ENCODE results near the gene MEX3D. TPM values are rescaled to one million over a fixed set of nuclear protein-coding genes. Genes with fewer than 3 reads are reported as not detected.

The MEX3D gene
- polyA plus RNA-seq, 2 of the 4 experiments (the other 2 are of a cell fraction), result 2.1 to 7.1 TPM

- FAIRE-seq, result no peak
- no peak overlapping the region for H3K4me3 ChIP-seq
- H3K4me2 ChIP-seq, result no peak overlapping the region
- ChIA-PET POLR2A (no interaction called here), CTCF (interaction anchor here (2.1 kb wide), 1 partner anchor 27 kb away, joined by 6 read pairs; no protein-coding TSS in a partner anchor)
- no peak for ATAC-seq
- TF ChIP-seq, protein P1, sequence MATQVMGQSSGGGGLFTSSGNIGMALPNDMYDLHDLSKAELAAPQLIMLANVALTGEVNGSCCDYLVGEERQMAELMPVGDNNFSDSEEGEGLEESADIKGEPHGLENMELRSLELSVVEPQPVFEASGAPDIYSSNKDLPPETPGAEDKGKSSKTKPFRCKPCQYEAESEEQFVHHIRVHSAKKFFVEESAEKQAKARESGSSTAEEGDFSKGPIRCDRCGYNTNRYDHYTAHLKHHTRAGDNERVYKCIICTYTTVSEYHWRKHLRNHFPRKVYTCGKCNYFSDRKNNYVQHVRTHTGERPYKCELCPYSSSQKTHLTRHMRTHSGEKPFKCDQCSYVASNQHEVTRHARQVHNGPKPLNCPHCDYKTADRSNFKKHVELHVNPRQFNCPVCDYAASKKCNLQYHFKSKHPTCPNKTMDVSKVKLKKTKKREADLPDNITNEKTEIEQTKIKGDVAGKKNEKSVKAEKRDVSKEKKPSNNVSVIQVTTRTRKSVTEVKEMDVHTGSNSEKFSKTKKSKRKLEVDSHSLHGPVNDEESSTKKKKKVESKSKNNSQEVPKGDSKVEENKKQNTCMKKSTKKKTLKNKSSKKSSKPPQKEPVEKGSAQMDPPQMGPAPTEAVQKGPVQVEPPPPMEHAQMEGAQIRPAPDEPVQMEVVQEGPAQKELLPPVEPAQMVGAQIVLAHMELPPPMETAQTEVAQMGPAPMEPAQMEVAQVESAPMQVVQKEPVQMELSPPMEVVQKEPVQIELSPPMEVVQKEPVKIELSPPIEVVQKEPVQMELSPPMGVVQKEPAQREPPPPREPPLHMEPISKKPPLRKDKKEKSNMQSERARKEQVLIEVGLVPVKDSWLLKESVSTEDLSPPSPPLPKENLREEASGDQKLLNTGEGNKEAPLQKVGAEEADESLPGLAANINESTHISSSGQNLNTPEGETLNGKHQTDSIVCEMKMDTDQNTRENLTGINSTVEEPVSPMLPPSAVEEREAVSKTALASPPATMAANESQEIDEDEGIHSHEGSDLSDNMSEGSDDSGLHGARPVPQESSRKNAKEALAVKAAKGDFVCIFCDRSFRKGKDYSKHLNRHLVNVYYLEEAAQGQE (IDR thresholded peaks at IDR 0.05), result no peak
- no peak for TF ChIP-seq RCOR1 (IDR thresholded peaks at IDR 0.05; ENCODE audit: low read depth, low read length)
- no peaks in the 10 kb centered on the region for H3K9me3 ChIP-seq
- peaks cover 16% of the 10 kb centered on the region; the same call in 2 of the 3 replicates for H3K4me1 ChIP-seq
- DNase-seq (ENCODE audit: low read depth in 1 of 2, low spot score in 1 of 2), result no peak
- H3K27ac ChIP-seq, result no peak overlapping the region
- WGBS (ENCODE audit: missing lambda C conversion rate), result 65% methylated on average over 8 of the region's 8 CpGs
These were observed 63.1 kb downstream of the MEX3D start for GRCh38 chr19:1505012-1505411.

Small RNA genes within 50 kb of the gene (small RNA-seq; reads per million reads assigned to genes)
- 0 reads per million in 6 experiments for gene AC005943.2
- 0 to 0.04 (median 0) reads per million in 6 experiments for gene RN7SL477P
- gene RNU6-1223P, result 0 reads per million in 6 experiments

Other genes with a start within 250 kb of the MEX3D start
- 18.6 and 19.3 TPM in 2 replicates for gene NDUFS7, start 184.4 kb downstream of the MEX3D start, polyA plus RNA-seq (2011; rRNA removed)
- gene NDUFS7, start 184.4 kb downstream of the MEX3D start, polyA plus RNA-seq (2017; fragmentation: RNase III; extraction: RNeasy Plus Mini Kit Qiagen cat#74134 plus additional on column Dnase treatment), result 68.4 to 72.8 TPM (median 68.9 TPM) in 3 replicates
- gene GAMT, start 166.8 kb downstream of the MEX3D start, polyA plus RNA-seq (2011; rRNA removed), result 11.3 and 13.6 TPM in 2 replicates
- 24.7 to 26.0 TPM (median 25.7 TPM) in 3 replicates for gene GAMT, start 166.8 kb downstream of the MEX3D start, polyA plus RNA-seq (2017; fragmentation: RNase III; extraction: RNeasy Plus Mini Kit Qiagen cat#74134 plus additional on column Dnase treatment)
- gene DAZAP1, start 160.7 kb downstream of the MEX3D start, polyA plus RNA-seq (2011; rRNA removed), result 47.8 and 58.9 TPM in 2 replicates
- gene DAZAP1, start 160.7 kb downstream of the MEX3D start, polyA plus RNA-seq (2017; fragmentation: RNase III; extraction: RNeasy Plus Mini Kit Qiagen cat#74134 plus additional on column Dnase treatment), result 86.3 to 87.7 TPM (median 86.5 TPM) in 3 replicates
- 485 and 525 TPM in 2 replicates for gene RPS15, start 129.9 kb downstream of the MEX3D start, polyA plus RNA-seq (2011; rRNA removed)
- 1,370 to 1,458 TPM (median 1,378 TPM) in 3 replicates for gene RPS15, start 129.9 kb downstream of the MEX3D start, polyA plus RNA-seq (2017; fragmentation: RNase III; extraction: RNeasy Plus Mini Kit Qiagen cat#74134 plus additional on column Dnase treatment)
- 0.32 and 0.36 TPM in 2 replicates for gene APC2, start 118.2 kb downstream of the MEX3D start, polyA plus RNA-seq (2011; rRNA removed)
- 1.3 to 1.6 TPM (median 1.6 TPM) in 3 replicates for gene APC2, start 118.2 kb downstream of the MEX3D start, polyA plus RNA-seq (2017; fragmentation: RNase III; extraction: RNeasy Plus Mini Kit Qiagen cat#74134 plus additional on column Dnase treatment)
- 6.5 and 8.2 TPM in 2 replicates for gene C19orf25, start 89.1 kb downstream of the MEX3D start, polyA plus RNA-seq (2011; rRNA removed)
- 17.1 to 20.7 TPM (median 18.9 TPM) in 3 replicates for gene C19orf25, start 89.1 kb downstream of the MEX3D start, polyA plus RNA-seq (2017; fragmentation: RNase III; extraction: RNeasy Plus Mini Kit Qiagen cat#74134 plus additional on column Dnase treatment)
- 0.76 and 1.0 TPM in 2 replicates for gene PCSK4, start 78.0 kb downstream of the MEX3D start, polyA plus RNA-seq (2011; rRNA removed)
- gene PCSK4, start 78.0 kb downstream of the MEX3D start, polyA plus RNA-seq (2017; fragmentation: RNase III; extraction: RNeasy Plus Mini Kit Qiagen cat#74134 plus additional on column Dnase treatment), result 1.2 to 3.7 TPM (median 2.1 TPM) in 3 replicates
- 1.5 and 1.8 TPM in 2 replicates for gene REEP6, start 77.1 kb downstream of the MEX3D start, polyA plus RNA-seq (2011; rRNA removed)
- gene REEP6, start 77.1 kb downstream of the MEX3D start, polyA plus RNA-seq (2017; fragmentation: RNase III; extraction: RNeasy Plus Mini Kit Qiagen cat#74134 plus additional on column Dnase treatment), result 3.6 to 4.8 TPM (median 4.3 TPM) in 3 replicates
- 1.4 and 2.3 TPM in 2 replicates for gene ADAMTSL5, start 55.3 kb downstream of the MEX3D start, polyA plus RNA-seq (2011; rRNA removed)
- 3.0 to 4.1 TPM (median 3.1 TPM) in 3 replicates for gene ADAMTSL5, start 55.3 kb downstream of the MEX3D start, polyA plus RNA-seq (2017; fragmentation: RNase III; extraction: RNeasy Plus Mini Kit Qiagen cat#74134 plus additional on column Dnase treatment)
- not detected in 2 replicates for gene PLK5, start 44.2 kb downstream of the MEX3D start, polyA plus RNA-seq (2011; rRNA removed)
- not detected in 3 replicates for gene PLK5, start 44.2 kb downstream of the MEX3D start, polyA plus RNA-seq (2017; fragmentation: RNase III; extraction: RNeasy Plus Mini Kit Qiagen cat#74134 plus additional on column Dnase treatment)
- gene MBD3, start 24.5 kb upstream of the MEX3D start, polyA plus RNA-seq (2011; rRNA removed), result 22.7 and 23.3 TPM in 2 replicates
- 35.1 to 41.4 TPM (median 39.2 TPM) in 3 replicates for gene MBD3, start 24.5 kb upstream of the MEX3D start, polyA plus RNA-seq (2017; fragmentation: RNase III; extraction: RNeasy Plus Mini Kit Qiagen cat#74134 plus additional on column Dnase treatment)
- gene UQCR11, start 37.1 kb upstream of the MEX3D start, polyA plus RNA-seq (2011; rRNA removed), result 111 and 136 TPM in 2 replicates
- gene UQCR11, start 37.1 kb upstream of the MEX3D start, polyA plus RNA-seq (2017; fragmentation: RNase III; extraction: RNeasy Plus Mini Kit Qiagen cat#74134 plus additional on column Dnase treatment), result 152 to 167 TPM (median 159 TPM) in 3 replicates
- gene TCF3, start 84.3 kb upstream of the MEX3D start, polyA plus RNA-seq (2011; rRNA removed), result 21.3 and 25.6 TPM in 2 replicates
- 49.5 to 55.9 TPM (median 52.6 TPM) in 3 replicates for gene TCF3, start 84.3 kb upstream of the MEX3D start, polyA plus RNA-seq (2017; fragmentation: RNase III; extraction: RNeasy Plus Mini Kit Qiagen cat#74134 plus additional on column Dnase treatment)
- gene ONECUT3, start 185.2 kb upstream of the MEX3D start, polyA plus RNA-seq (2011; rRNA removed), result not detected in 2 replicates
- 0.01 TPM in 1 of 3 replicates, not detected in the others for gene ONECUT3, start 185.2 kb upstream of the MEX3D start, polyA plus RNA-seq (2017; fragmentation: RNase III; extraction: RNeasy Plus Mini Kit Qiagen cat#74134 plus additional on column Dnase treatment)
- 2.7 and 4.7 TPM in 2 replicates for gene ATP8B3, start 244.0 kb upstream of the MEX3D start, polyA plus RNA-seq (2011; rRNA removed)
- gene ATP8B3, start 244.0 kb upstream of the MEX3D start, polyA plus RNA-seq (2017; fragmentation: RNase III; extraction: RNeasy Plus Mini Kit Qiagen cat#74134 plus additional on column Dnase treatment), result 3.2 to 4.2 TPM (median 3.9 TPM) in 3 replicates

All from A549 (cell line).